IPS DF 6.9 (cell line): Measurements from ENCODE around the gene PRDM7.

Experiments
- DNase-seq: peaks from one replicate; pipeline ENCODE4 v3.0.0-alpha.2; 2013; ENCODE audit warnings: low read depth, low spot score
- H3K27ac ChIP-seq: one replicate; pipeline ENCODE4 v1.5.1; 2013; ENCODE audit warnings: low read length, control low read depth
- H3K27me3 ChIP-seq: 2 replicates; pipeline ENCODE4 v1.6.1; 2013; ENCODE audit warnings: mild to moderate bottlenecking, low read length; ENCODE audit not compliant: control insufficient read depth, insufficient read depth
- H3K36me3 ChIP-seq: 2 replicates; pipeline ENCODE4 v1.6.1; 2013; ENCODE audit warnings: low read length; ENCODE audit not compliant: control insufficient read depth, insufficient read depth
- H3K4me1 ChIP-seq: 2 replicates; pipeline ENCODE4 v1.6.1; 2013; ENCODE audit warnings: low read length; ENCODE audit not compliant: control insufficient read depth, insufficient read depth
- H3K4me3 ChIP-seq: 2 replicates; pipeline ENCODE4 v1.5.1; 2013; ENCODE audit warnings: mild to moderate bottlenecking, low read length
- H3K9me3 ChIP-seq: 2 replicates; pipeline ENCODE4 v1.6.1; 2013; ENCODE audit warnings: low read length, inconsistent platforms; ENCODE audit not compliant: control insufficient read depth, insufficient read depth
- WGBS: extraction: QIAGEN DNeasy Blood & Tissue Kit; methylation state at CpG from one replicate; pipeline ENCODE4 v1.1.7; 2013; ENCODE audit warnings: mixed read lengths, missing lambda C conversion rate; ENCODE audit not compliant: insufficient read length, insufficient coverage; 5-methylcytosine and 5-hydroxymethylcytosine counted together

Gene PRDM7

DNA sequence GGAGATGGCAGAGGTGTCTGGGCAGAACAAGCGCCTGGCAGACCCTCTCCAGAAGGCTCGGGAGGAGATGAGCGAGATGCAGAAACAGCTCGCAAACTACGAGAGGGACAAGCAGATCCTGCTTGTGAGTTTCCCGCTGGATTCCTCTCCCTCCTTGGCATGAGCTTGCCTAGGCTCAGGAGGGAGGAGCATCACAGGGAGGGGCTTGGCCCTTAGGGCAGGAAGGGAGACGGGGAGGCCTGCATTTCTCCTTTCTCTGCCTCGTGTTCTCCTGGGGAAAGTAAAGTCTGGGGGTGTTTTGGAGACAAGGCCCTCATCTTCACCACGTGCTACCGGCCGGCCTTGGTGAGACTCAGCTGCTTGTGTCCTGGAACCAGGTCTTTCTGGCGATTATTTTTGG is 39.9 kb downstream of the PRDM7 start:
- no peaks in the 10 kb centered on the region for H3K9me3 ChIP-seq
- H3K27me3 ChIP-seq: no peaks in the 10 kb centered on the region
- H3K27ac ChIP-seq: no peak overlapping the region
- H3K36me3 ChIP-seq: peaks cover 29% of the 10 kb centered on the region
- DNase-seq: no peak
- WGBS: no CpG with 5 or more reads among the region's 12 CpGs
- H3K4me3 ChIP-seq: no peak overlapping the region
- peaks cover 5% of the 10 kb centered on the region for H3K4me1 ChIP-seq

DNA sequence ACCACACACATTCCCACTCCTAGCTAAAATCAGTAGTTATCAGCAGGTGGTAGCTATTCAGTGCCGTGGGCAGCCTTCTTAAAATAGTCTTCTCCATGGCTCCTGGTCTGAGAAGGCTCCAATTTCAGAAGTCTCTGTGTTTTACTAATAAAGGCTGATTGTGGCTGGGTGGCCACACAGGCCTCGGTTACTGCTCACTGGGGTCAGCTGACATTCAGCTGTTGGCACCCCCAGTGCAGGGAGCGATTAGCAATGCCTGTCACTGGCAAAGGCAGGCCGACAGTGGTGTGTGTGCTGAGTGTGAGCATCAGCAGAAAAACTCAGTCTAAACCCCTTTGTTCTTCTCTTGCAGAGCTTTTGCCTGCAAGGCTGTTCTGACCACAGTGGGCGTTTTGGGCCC is 41.2 kb downstream of the PRDM7 start:
- no peak overlapping the region for H3K4me3 ChIP-seq
- no peaks in the 10 kb centered on the region for H3K27me3 ChIP-seq
- peaks cover 5% of the 10 kb centered on the region for H3K4me1 ChIP-seq
- H3K9me3 ChIP-seq: no peaks in the 10 kb centered on the region
- DNase-seq: no peak
- WGBS: no CpG with 5 or more reads among the region's 5 CpGs
- H3K36me3 ChIP-seq: peaks cover 40% of the 10 kb centered on the region
- H3K27ac ChIP-seq: no peak overlapping the region

DNA sequence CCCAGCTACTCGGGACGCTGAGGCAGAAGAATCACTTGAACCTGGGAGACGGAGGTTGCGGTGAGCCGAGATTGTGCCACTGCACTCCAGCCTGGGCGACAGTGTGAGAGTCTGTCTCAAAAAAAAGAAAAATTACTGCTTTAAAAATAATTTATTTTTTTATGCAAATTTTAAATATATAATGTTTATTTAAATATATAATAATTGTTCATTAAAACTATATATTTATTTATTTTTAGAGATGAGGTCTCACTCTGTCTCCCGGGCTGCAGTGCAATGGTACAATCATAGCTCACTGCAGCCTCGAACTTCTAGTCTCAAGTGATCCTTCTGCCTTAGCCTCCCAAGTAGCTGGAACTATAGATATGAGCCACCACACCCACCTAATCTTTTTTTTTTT is 42.6 kb downstream of the PRDM7 start:
- Histone ChIP-seq H3K9me3 (no peaks in the 10 kb centered on the region), H3K4me3 (no peak overlapping the region), H3K27ac (no peak overlapping the region), H3K36me3 (peaks cover 35% of the 10 kb centered on the region), H3K4me1 (peaks cover 5% of the 10 kb centered on the region), H3K27me3 (no peaks in the 10 kb centered on the region)
- no CpG with 5 or more reads among the region's 8 CpGs for WGBS
- no peak for DNase-seq

DNA sequence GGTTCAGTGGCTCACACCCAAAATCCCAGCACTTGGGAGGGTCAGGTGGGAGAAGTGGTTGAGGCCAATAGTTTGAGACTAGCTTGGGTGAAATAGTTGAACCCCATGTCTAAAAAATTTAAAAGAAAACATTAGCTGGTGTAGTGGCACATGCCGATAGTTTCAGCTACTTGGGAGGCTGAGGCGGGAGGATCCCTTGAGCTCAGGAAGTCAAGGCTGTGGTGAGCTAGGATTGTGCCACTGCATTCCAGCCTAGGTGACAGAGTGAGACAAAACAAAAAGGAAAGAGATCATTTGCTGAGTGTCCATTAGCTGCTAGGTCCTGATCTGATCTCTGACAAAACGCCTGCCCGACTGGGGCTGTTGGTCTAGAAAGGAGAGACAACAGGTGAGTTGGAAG is 43.7 kb downstream of the PRDM7 start:
- H3K27me3 ChIP-seq: no peaks in the 10 kb centered on the region
- H3K9me3 ChIP-seq: no peaks in the 10 kb centered on the region
- H3K36me3 ChIP-seq: peaks cover 39% of the 10 kb centered on the region
- WGBS: no CpG with 5 or more reads among the region's 4 CpGs
- no peak overlapping the region for H3K4me3 ChIP-seq
- no peak overlapping the region for H3K27ac ChIP-seq
- H3K4me1 ChIP-seq: peaks cover 5% of the 10 kb centered on the region
- DNase-seq: no peak

DNA sequence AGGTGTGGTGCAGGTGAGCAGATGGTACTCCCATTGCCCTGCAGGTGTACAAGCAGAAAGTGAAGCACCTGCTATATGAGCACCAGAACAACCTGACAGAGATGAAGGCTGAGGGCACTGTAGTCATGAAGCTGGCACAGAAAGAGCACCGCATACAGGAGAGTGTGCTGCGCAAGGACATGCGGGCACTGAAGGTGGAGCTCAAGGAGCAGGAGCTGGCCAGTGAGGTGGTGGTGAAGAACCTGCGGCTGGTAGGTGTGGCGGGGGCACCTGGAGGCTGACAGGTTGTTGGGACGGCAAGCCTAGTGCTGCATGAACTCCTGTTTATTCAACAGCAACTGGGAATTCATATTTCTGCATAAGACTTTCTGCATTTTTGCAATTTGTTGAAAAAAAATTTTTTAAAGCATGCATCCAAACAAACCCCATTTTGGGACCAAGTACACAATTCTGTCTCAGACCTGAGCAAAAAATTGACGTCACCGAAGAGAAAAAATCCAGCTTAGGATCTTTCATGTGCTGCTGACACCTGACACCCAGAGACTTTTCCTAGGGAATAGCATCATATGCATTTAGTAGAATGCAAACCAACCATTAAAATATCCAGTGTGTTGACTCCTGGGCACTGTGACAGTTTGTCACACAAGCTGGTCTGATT is 44.3 kb downstream of the PRDM7 start:
- Histone ChIP-seq H3K36me3 (peaks cover 35% of the 10 kb centered on the region), H3K4me3 (no peak overlapping the region), H3K27ac (no peak overlapping the region), H3K4me1 (peaks cover 5% of the 10 kb centered on the region), H3K27me3 (no peaks in the 10 kb centered on the region), H3K9me3 (no peaks in the 10 kb centered on the region)
- no peak for DNase-seq
- no CpG with 5 or more reads among the region's 8 CpGs for WGBS

DNA sequence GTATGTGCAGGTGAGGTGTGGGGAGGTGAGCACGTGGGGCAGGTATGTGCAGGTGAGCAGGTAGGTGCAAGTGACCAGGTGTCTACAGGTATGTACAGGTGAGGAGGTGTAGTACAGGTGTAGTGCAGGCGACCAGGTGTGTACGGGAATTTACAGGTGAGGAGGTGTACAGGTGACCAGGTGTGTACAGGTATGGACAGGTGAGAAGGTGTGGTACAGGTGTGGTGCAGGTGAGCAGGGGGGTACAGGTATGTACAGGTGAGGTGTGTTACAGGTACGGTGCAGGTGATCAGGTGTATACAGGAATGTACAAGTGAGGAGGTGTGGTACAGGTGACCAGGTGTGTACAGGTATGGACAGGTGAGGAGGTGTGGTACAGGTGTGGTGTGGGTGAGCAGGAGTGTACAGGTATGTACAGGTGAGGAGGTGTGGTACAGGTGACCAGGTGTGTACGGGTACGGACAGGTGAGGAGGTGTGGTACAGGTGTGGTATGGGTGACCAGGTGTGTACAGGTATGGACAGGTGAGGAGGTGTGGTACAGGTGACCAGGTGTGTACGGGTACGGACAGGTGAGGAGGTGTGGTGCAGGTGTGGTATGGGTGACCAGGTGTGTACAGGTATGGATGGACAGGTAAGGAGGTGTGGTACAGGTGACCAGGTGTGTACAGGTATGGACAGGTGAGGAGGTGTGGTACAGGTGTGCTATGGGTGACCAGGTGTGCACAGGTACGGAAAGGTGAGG is 45.0 kb downstream of the PRDM7 start:
- H3K36me3 ChIP-seq: peaks cover 32% of the 10 kb centered on the region
- H3K27ac ChIP-seq: no peak overlapping the region
- 100% methylated on average over 3 of the region's 9 CpGs for WGBS
- H3K27me3 ChIP-seq: no peaks in the 10 kb centered on the region
- no peak overlapping the region for H3K4me3 ChIP-seq
- no peaks in the 10 kb centered on the region for H3K9me3 ChIP-seq
- no peak for DNase-seq
- H3K4me1 ChIP-seq: peaks cover 5% of the 10 kb centered on the region

DNA sequence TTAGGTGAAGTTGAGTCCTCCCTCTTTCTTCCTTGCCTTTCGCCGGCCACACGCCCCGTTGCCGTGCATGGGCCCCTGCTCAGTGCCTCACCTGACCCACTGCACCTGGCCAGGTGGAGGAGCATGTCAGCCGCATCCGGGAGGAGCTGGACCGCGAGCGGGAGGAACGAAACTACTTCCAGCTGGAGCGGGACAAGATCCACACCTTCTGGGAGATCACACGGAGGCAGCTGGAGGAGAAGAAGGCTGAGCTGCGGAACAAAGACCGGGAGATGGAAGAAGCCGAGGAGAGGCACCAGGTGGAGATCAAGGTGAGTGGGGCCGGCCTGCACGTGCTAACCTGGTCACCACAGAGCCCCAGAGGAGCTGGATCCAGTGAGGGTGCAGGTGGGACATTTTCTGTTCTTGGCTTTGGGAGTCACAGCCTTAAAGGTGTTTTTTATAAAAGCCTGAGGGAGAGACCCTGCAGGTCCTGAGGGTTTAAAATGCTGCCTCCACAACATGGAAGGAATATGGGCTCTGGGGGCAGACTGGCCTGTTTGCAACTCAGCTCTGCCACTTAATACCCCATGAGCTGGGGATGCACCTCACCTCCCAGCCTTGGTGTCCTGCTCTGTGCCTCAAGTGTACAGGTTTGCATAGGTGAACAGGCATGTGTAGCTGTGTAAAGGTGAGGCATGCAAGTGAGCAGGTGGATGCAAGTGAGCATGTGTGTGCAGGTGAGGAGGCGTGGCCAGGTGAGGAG is 45.8 kb downstream of the PRDM7 start:
- peaks cover 26% of the 10 kb centered on the region for H3K36me3 ChIP-seq
- no peaks in the 10 kb centered on the region for H3K9me3 ChIP-seq
- H3K4me1 ChIP-seq: peaks cover 4% of the 10 kb centered on the region
- WGBS: no CpG with 5 or more reads among the region's 19 CpGs
- DNase-seq: no peak
- H3K27me3 ChIP-seq: no peaks in the 10 kb centered on the region
- H3K27ac ChIP-seq: no peak overlapping the region
- no peak overlapping the region for H3K4me3 ChIP-seq

DNA sequence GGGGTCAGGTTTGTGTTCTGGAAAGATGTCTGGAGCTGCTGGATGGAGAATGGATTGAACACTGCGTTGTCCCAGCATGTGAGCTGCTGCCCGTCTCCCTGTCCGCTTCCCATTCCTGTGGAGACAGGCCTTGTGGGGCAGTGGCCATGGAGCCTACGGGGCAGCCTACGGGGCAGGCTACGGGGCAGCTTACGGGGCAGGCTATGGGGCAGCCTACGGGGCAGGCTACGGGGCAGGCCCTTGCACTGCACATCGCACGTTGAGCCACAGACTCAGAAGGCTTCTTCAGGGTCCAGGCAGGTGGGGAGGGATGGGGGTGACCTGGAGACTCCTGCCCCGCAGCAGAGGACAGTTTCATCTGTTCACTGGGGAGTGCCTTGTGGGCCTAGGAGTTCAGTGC is 48.1 kb downstream of the PRDM7 start:
- Histone ChIP-seq H3K4me3 (no peak overlapping the region), H3K27me3 (no peaks in the 10 kb centered on the region)
- no CpG with 5 or more reads among the region's 12 CpGs for WGBS

DNA sequence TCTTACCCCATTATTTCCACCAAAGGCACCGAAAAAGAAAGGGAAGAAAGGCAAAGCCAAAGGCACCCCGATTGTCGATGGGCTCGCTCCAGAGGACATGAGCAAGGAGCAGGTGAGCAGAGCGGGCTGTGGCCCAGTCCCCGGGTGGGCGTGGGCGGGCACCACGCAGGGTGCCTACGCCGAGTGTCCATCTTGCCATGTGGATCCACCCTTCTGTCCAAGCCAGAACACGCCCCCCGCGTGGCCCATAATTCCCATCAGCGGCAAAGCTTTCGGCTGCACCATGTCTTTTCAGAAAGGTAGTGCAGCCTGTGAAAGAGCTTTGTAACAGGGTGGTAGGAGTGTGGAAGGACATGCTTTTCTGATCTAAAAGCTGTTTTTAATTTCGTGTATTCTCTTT is 49.5 kb downstream of the PRDM7 start:
- H3K27me3 ChIP-seq: no peaks in the 10 kb centered on the region
- H3K36me3 ChIP-seq: peaks cover 18% of the 10 kb centered on the region
- peaks cover 2% of the 10 kb centered on the region for H3K4me1 ChIP-seq
- DNase-seq: no peak
- H3K4me3 ChIP-seq: no peak overlapping the region
- H3K9me3 ChIP-seq: no peaks in the 10 kb centered on the region
- H3K27ac ChIP-seq: no peak overlapping the region
- WGBS: no CpG with 5 or more reads among the region's 17 CpGs

More for the DNA sequence above, 48.1 kb downstream of the PRDM7 start:
- Histone ChIP-seq H3K27ac (no peak overlapping the region), H3K4me1 (peaks cover 2% of the 10 kb centered on the region), H3K36me3 (peaks cover 23% of the 10 kb centered on the region), H3K9me3 (no peaks in the 10 kb centered on the region)
- DNase-seq: no peak

DNA sequence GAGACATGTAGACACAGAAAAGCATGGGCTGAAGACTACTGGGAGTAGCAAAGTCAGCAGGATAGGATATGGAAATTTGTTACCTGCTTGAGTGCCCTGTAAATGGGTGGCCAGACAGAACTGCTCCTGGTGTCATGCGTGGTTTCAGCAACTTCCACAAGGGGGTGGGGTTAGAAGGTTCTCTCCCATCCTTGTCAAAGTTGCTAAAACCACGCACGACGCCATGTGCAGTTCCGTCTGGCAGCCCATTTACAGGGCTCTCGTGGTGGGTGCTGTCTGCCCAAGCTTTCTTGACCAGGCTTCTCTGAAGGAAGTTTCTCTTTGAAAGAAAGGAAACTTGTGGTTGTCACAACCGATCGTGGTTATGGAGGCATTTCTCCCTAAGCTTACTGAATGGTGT is 51.0 kb downstream of the PRDM7 start:
- Histone ChIP-seq H3K36me3 (peaks cover 5% of the 10 kb centered on the region), H3K27ac (no peak overlapping the region), H3K4me3 (no peak overlapping the region), H3K9me3 (no peaks in the 10 kb centered on the region), H3K4me1 (peaks cover 2% of the 10 kb centered on the region), H3K27me3 (no peaks in the 10 kb centered on the region)
- no peak for DNase-seq
- no CpG with 5 or more reads among the region's 8 CpGs for WGBS
